GM19438 (cell line): Measurements from ENCODE around the gene RAD50.
"Not testable (repeated sequence)": the region's sequence is repeated elsewhere in the genome, so short reads cannot be mapped to it uniquely, and the experiment has no call there.

Experiments used
- ATAC-seq: cut with Tn5 transposase; IDR thresholded peaks from one replicate; pipeline ENCODE4 v1.9.1; 2021; ENCODE audit warnings: low read depth; ENCODE audit not compliant: unreplicated experiment

RAD50 gene

GRCh38 chr5:132556153-132556762, 519 bp upstream of the RAD50 start:
- ATAC-seq, result no peak

- ATAC-seq, result peak; percentile 49
Observed at GRCh38 chr5:132557478-132558172, 848 bp downstream of the RAD50 start.

- ATAC-seq, result no peak
Observed at GRCh38 chr5:132559383-132560060, 2.7 kb downstream of the RAD50 start.

- no peak for ATAC-seq
Observed at GRCh38 chr5:132561601-132562000, 4.8 kb downstream of the RAD50 start.

GRCh38 chr5:132564555-132564954, 7.8 kb downstream of the RAD50 start:
- ATAC-seq, result not testable (repeated sequence)

GRCh38 chr5:132566657-132567056, 9.9 kb downstream of the RAD50 start:
- no peak for ATAC-seq

- ATAC-seq, result no peak
Observed at GRCh38 chr5:132576123-132576522, 19.3 kb downstream of the RAD50 start.

GRCh38 chr5:132584560-132584959, 27.8 kb downstream of the RAD50 start:
- ATAC-seq, result not testable (repeated sequence)

- ATAC-seq, result no peak
Observed at GRCh38 chr5:132586063-132586462, 29.3 kb downstream of the RAD50 start.

- no peak for ATAC-seq
Observed at GRCh38 chr5:132589467-132589866, 32.7 kb downstream of the RAD50 start.

GRCh38 chr5:132591145-132591544, 34.4 kb downstream of the RAD50 start:
- ATAC-seq, result no peak

GRCh38 chr5:132592521-132592920, 35.7 kb downstream of the RAD50 start:
- no peak for ATAC-seq

- ATAC-seq, result no peak
Observed at GRCh38 chr5:132594170-132594569, 37.4 kb downstream of the RAD50 start.

GRCh38 chr5:132595624-132596023, 38.8 kb downstream of the RAD50 start:
- ATAC-seq, result no peak

- no peak for ATAC-seq
Observed at GRCh38 chr5:132601071-132601728, 44.4 kb downstream of the RAD50 start.

GRCh38 chr5:132607095-132607494, 50.3 kb downstream of the RAD50 start:
- ATAC-seq, result no peak

GRCh38 chr5:132608107-132608506, 51.3 kb downstream of the RAD50 start:
- no peak for ATAC-seq

GRCh38 chr5:132611965-132612364, 55.2 kb downstream of the RAD50 start:
- ATAC-seq, result no peak

GRCh38 chr5:132612846-132613245, 56.1 kb downstream of the RAD50 start:
- ATAC-seq, result no peak

GRCh38 chr5:132621699-132622098, 64.9 kb downstream of the RAD50 start:
- no peak for ATAC-seq

- no peak for ATAC-seq
Observed at GRCh38 chr5:132622608-132623007, 65.8 kb downstream of the RAD50 start.
